ENCODE data around the gene SRPRB.

SRPRB gene

GRCh38 chr3:133828576-133829309, 23.1 kb downstream of the SRPRB start:
- FAIRE-seq = no peak

- no peak for FAIRE-seq
These were observed 23.7 kb downstream of the SRPRB start for GRCh38 chr3:133829310-133829707.

GRCh38 chr3:133830071-133830470, 24.5 kb downstream of the SRPRB start:
- FAIRE-seq = no peak

- FAIRE-seq = no peak
These were observed 26.6 kb downstream of the SRPRB start for GRCh38 chr3:133831966-133832801.

GRCh38 chr3:133832802-133833144, 27.2 kb downstream of the SRPRB start:
- no peak for FAIRE-seq

- no peak for FAIRE-seq
These were observed 27.7 kb downstream of the SRPRB start for GRCh38 chr3:133833267-133833666.

GRCh38 chr3:133833880-133834620, 28.4 kb downstream of the SRPRB start:
- FAIRE-seq = no peak

- FAIRE-seq = no peak
These were observed 29.2 kb downstream of the SRPRB start for GRCh38 chr3:133834621-133835417.

- no peak for FAIRE-seq
These were observed 29.8 kb downstream of the SRPRB start for GRCh38 chr3:133835418-133835743.

- no peak for FAIRE-seq
These were observed 30.3 kb downstream of the SRPRB start for GRCh38 chr3:133835961-133836360.

GRCh38 chr3:133836497-133837158, 31.0 kb downstream of the SRPRB start:
- no peak for FAIRE-seq

GRCh38 chr3:133837487-133838295, 32.1 kb downstream of the SRPRB start:
- FAIRE-seq = no peak

- FAIRE-seq = no peak
These were observed 32.7 kb downstream of the SRPRB start for GRCh38 chr3:133838296-133838789.

GRCh38 chr3:133838916-133839800, 33.5 kb downstream of the SRPRB start:
- FAIRE-seq = no peak

GRCh38 chr3:133840055-133840737, 34.6 kb downstream of the SRPRB start:
- FAIRE-seq = no peak

- no peak for FAIRE-seq
These were observed 35.2 kb downstream of the SRPRB start for GRCh38 chr3:133840767-133841166.

GRCh38 chr3:133841196-133841595, 35.6 kb downstream of the SRPRB start:
- no peak for FAIRE-seq

- FAIRE-seq = no peak
These were observed 36.5 kb downstream of the SRPRB start for GRCh38 chr3:133842158-133842557.

- FAIRE-seq = no peak
These were observed 38.0 kb downstream of the SRPRB start for GRCh38 chr3:133843634-133844033.

- FAIRE-seq = no peak
These were observed 39.5 kb downstream of the SRPRB start for GRCh38 chr3:133845127-133845526.

Data from A204.1 (cell line).